ENCODE measurements around the gene BAIAP2L2.

DNA sequence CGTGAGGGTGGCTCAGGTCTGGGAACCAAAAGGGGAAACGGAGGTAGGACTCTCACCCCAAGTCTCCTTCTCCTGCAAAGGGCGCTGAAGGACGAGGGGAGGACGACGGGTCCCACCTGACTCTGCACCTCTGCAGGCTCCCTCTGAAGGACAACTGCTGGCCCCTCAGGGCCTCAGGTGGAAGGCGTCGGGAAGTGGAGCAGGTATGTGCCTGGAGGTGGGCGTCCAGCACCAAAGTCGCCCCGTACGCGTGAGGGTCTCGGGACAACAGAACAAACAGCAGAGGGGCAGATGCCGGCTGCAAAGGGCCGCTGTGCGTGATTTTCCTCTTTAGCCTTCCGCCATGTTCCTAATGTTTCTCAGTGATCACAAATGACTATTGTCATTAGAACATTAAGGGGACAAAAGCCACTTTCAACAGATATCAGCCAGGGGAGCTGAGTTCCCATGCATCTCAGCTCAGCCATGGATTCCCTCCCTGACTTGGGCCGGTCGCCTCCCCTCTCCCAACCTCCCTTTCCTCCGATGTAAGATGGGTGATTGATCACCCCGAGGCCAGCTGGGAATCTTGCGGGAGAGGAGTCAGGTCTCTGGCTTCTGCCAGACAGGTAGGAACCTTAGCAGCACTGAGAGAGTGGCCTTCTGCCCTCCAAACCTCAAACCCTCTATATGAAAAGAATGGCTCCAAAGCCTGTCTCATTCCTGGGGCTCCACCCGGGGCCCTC, 27.3 kb downstream of the BAIAP2L2 start:
- TF ChIP-seq CTCF (IDR thresholded peaks at IDR 0.05; ENCODE audit: poor library complexity, severe bottlenecking), result no peak
- no peak for TF ChIP-seq EP300 (conservative IDR thresholded peaks at IDR 0.05; ENCODE audit: poor library complexity, severe bottlenecking)
- TF ChIP-seq, protein P1, sequence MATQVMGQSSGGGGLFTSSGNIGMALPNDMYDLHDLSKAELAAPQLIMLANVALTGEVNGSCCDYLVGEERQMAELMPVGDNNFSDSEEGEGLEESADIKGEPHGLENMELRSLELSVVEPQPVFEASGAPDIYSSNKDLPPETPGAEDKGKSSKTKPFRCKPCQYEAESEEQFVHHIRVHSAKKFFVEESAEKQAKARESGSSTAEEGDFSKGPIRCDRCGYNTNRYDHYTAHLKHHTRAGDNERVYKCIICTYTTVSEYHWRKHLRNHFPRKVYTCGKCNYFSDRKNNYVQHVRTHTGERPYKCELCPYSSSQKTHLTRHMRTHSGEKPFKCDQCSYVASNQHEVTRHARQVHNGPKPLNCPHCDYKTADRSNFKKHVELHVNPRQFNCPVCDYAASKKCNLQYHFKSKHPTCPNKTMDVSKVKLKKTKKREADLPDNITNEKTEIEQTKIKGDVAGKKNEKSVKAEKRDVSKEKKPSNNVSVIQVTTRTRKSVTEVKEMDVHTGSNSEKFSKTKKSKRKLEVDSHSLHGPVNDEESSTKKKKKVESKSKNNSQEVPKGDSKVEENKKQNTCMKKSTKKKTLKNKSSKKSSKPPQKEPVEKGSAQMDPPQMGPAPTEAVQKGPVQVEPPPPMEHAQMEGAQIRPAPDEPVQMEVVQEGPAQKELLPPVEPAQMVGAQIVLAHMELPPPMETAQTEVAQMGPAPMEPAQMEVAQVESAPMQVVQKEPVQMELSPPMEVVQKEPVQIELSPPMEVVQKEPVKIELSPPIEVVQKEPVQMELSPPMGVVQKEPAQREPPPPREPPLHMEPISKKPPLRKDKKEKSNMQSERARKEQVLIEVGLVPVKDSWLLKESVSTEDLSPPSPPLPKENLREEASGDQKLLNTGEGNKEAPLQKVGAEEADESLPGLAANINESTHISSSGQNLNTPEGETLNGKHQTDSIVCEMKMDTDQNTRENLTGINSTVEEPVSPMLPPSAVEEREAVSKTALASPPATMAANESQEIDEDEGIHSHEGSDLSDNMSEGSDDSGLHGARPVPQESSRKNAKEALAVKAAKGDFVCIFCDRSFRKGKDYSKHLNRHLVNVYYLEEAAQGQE (IDR thresholded peaks at IDR 0.05; ENCODE audit: borderline replicate concordance), result no peak
- TF ChIP-seq EZH2 (IDR thresholded peaks at IDR 0.05; ENCODE audit: borderline replicate concordance, insufficient read depth, low read length, poor library complexity, severe bottlenecking), result no peak
- TF ChIP-seq POLR2AphosphoS5 (IDR thresholded peaks at IDR 0.05), result no peak
- no peak for TF ChIP-seq RAD21 (conservative IDR thresholded peaks at IDR 0.05)
- TF ChIP-seq TAF1 (IDR thresholded peaks at IDR 0.05; ENCODE audit: low read depth), result no peak

Data from neural cell (in vitro differentiated cells).